GM18520 (cell line): Measurements from ENCODE around the gene RDH13.
"Not testable (repeated sequence)": the region's sequence is repeated elsewhere in the genome, so short reads cannot be mapped to it uniquely, and the experiment has no call there.

Source experiments
- ATAC-seq: cut with Tn5 transposase; IDR thresholded peaks from one replicate; pipeline ENCODE4 v1.9.1; 2021; ENCODE audit not compliant: unreplicated experiment

Gene RDH13

GRCh38 chr19:55046975-55047622, 15.8 kb downstream of the RDH13 start:
- ATAC-seq = no peak

DNA sequence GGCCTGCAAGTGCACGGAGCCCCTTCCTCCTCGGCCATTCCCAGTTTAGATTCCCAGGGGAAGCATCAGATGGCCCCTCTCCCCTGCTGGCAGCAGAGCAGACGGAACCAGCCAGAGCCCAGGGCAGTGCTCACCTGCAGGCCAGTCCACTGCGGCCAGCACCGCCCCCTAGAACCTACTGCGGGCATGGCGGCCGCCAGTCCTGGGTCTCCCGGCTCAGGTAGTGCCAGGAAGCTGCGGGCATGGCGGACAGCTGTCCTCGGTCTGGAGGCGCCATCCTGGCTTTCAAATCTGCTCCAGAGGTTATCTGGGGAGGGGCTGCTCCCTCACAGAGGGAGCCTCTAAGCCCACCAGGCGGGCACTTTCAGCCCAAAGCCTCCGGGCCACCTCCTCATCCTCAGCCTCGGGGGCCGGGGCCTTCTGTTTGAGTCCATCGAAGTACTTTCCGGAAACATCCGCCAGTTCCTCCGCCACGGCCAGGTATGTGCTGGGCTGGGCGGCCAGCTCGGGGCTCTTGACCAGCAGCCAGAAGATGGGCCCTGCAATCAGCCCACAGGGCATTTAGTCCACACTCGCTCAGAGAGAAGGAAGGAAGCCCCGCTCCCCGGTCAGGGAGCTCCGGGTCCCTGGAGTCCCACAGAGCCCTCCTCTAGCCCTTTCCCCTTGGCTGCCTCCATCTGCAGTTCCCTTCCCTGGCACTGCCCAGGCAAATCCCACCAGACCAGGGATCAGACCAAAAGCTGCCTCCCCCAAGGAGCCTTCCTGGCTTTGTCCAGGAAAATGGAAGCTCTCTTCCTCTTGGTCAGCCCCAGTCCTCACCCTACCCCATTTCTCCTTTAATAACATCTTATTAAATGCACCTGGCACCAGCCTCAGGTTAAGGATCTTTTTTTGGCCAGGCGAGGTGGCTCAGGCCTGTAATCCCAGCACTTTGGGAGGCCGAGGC, 17.9 kb downstream of the RDH13 start:
- no peak for ATAC-seq

DNA sequence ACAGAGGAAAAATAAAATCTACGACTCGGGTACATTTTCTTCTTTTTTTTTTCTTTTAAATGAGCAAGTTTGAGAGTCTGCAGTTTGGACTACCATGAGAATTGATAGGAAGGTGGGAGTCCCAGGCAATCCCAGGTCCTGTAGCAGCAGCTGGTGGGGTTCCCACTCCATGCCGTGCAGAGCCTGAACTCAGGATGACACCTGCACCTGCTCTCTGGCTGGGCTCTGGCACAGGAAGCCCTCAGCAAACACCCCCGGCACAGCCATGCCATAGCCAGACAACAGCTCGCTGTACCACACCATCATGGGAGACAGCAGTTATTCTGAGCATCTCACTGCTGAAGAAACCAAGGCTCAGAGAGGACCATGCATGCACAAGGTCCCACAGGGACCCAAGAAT, 18.7 kb downstream of the RDH13 start:
- ATAC-seq = no peak

- ATAC-seq = no peak
Observed at GRCh38 chr19:55042688-55043087, 20.3 kb downstream of the RDH13 start.

GRCh38 chr19:55042344-55042678, 20.6 kb downstream of the RDH13 start:
- ATAC-seq = no peak

- ATAC-seq = no peak
Observed at GRCh38 chr19:55041627-55042343, 21.2 kb downstream of the RDH13 start.

GRCh38 chr19:55041244-55041626, 21.7 kb downstream of the RDH13 start:
- no peak for ATAC-seq

DNA sequence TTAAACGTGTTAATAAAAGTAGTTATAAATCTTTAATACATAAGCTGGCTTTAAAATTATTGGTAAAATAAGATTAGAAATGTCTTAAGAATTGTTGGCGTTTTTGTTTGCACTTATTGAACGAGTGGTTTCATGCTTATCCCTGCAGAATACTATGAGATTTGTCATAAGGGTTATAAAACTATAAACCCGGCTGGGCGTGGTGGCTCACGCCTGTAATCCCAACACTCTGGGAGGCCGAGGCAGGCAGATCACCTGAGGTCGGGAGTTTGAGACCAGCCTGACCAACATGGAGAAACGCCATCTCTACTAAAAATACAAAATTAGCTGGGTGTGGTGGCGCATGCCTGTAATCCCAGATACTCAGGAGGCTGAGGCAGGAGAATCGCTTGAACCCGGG, 22.3 kb downstream of the RDH13 start:
- not testable (repeated sequence) for ATAC-seq

DNA sequence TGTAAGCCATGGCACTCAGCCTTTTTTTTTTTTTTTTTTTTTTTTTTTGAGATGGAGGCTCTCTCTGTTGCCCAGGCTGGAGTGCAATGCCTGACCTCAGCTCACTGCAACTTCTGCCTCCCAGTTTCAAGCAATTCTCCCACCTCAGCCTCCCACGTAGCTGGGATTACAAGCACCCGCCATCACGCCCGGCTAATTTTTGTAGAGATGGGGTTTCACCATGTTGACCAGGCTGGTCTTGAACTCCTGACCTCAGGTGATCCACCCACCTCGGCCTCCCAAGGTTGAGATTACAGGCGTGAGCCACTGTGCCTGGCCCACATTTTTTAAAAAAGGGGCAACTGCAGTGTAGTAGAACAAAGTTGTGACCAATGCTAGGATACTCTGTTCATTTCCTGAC, 25.3 kb downstream of the RDH13 start:
- ATAC-seq = not testable (repeated sequence)

DNA sequence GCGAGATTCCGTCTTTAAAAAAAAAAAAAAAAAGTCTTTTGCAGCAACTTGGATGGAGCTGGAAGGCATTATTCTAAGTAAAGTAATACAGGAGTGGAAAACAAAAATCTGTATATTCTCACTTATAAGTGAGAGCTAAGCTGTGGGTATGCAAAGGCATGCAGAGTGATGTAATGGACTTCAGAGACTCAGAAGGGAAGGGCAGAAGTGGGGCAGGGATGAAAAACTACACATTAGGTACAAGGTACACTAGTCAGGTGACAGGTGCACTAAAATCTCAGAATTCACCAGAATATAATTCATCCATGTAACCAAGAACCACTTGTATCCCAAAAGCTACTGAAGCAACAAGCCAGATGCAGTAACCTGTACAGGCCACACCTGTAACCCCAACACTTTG, 26.9 kb downstream of the RDH13 start:
- no peak for ATAC-seq

GRCh38 chr19:55034751-55035150, 28.2 kb downstream of the RDH13 start:
- ATAC-seq = no peak

DNA sequence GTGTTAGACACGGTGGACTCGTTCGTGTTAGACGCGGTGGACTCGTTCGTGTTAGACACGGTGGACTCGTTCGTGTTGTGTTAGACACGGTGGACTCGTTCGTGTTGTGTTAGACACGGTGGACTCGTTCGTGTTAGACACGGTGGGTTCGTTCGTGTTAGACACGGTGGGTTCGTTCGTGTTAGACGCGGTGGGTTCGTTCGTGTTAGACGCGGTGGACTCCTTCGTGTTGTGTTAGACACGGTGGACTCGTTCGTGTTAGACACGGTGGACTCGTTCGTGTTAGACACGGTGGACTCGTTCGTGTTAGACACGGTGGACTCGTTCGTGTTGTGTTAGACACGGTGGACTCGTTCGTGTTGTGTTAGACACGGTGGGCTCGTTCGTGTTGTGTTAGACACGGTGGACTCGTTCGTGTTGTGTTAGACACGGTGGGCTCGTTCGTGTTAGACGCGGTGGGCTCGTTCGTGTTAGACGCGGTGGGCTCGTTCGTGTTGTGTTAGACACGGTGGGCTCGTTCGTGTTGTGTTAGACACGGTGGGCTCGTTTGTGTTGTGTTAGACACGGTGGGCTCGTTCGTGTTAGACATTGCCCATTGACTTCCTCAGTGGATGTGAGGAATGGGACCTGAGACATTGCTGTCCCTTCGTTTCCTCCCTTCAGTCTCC, 29.8 kb downstream of the RDH13 start:
- ATAC-seq = not testable (repeated sequence)

- no peak for ATAC-seq
Observed at GRCh38 chr19:55032170-55032800, 30.7 kb downstream of the RDH13 start.

GRCh38 chr19:55031178-55031577, 31.8 kb downstream of the RDH13 start:
- ATAC-seq = no peak

GRCh38 chr19:55028757-55029156, 34.2 kb downstream of the RDH13 start:
- no peak for ATAC-seq

DNA sequence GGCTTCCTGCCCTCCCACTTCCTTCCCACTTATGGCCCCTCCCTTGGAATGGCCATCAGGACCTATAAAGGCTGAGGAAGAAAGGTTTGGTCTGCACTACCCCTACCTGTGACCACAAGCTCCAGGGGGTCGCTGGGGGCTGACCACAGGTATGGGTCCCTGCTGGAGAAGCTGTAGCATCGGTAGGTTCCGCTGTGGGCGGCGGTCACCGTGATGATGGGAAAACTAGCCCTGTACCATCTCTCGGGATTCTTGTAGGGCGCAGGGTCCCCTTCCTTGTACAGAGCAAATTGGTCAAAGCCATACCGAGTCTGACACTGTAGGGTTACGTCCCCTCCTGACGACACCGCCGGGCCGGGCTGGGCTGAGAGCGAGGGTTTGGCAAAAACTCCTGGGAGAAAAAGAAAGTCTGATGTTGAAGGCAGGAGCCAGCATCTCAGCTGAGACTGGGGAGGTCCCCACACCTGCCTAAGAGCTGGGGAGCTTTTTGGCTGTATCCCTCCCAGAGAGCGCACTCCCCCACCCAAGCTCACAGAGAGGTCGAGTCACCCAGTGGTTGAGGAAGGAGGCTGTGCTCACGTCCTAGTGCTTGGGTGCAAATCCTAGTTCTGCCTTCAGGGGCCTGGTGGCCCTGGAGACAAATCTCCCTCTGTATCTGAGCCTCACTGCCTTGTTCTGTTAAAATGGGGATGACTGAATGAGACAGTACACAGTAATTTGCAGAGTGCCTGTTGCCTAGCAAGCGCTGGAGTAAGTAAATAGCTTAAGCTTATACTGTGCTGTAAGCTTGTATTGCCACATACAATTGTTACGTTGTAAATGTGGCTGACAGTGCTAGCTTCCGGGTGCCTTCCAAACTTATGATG, 35.2 kb downstream of the RDH13 start:
- no peak for ATAC-seq

GRCh38 chr19:55027140-55027471, 35.8 kb downstream of the RDH13 start:
- not testable (repeated sequence) for ATAC-seq

DNA sequence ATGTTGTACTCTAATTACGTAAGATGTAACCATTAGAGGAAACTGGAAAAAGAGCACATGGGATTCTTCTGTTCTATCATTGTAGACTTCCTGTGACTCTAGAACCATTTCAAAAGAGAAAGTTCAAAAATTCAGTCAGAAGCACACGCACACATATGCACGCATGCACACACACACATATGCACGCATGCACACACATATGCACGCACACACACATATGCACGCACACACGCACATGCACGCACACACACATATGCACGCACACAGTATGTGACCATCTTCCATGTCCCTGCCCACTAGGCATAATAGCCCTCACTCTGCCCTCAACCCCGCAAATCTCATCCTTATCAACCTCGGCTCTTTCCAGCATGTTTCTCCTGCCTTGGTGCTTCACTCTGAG, 38.8 kb downstream of the RDH13 start:
- ATAC-seq = no peak

- ATAC-seq = not testable (repeated sequence)
Observed at GRCh38 chr19:55020351-55020750, 42.6 kb downstream of the RDH13 start.

GRCh38 chr19:55018633-55019032, 44.3 kb downstream of the RDH13 start:
- ATAC-seq = no peak
